ENCODE measurements around the gene SYNC. TPM values are rescaled to one million over a fixed set of nuclear protein-coding genes. Genes with fewer than 3 reads are reported as not detected.

Gene SYNC
- total RNA-seq, 3 donors from 2014 or later, result 14.3 to 19.2 (median 14.6) TPM

GRCh38 chr1:32696041-32696440 lies 6.5 kb downstream of the SYNC start:
- DNase-seq (peak in 1 of 3 donors; percentile 7), ATAC-seq (no peak)
- Histone ChIP-seq H3K36me3 (ENCODE audit: low read depth) (no peaks in the 10 kb centered on the region), H3K4me1 (ENCODE audit: low read depth) (no peaks in the 10 kb centered on the region), H3K4me3 (no peak overlapping the region), H3K9me3 (no peaks in the 10 kb centered on the region)
- intact Hi-C loops (cut with DNase I, micrococcal nuclease), result no loop called here
- no peak for TF ChIP-seq CTCF (IDR thresholded peaks at IDR 0.05)

GRCh38 chr1:32695098-32695904 lies 7.3 kb downstream of the SYNC start:
- Histone ChIP-seq H3K36me3 (ENCODE audit: low read depth) (no peaks in the 10 kb centered on the region), H3K4me3 (no peak overlapping the region), H3K9me3 (no peaks in the 10 kb centered on the region), H3K4me1 (ENCODE audit: low read depth) (no peaks in the 10 kb centered on the region)
- ATAC-seq (peak; percentile 59), DNase-seq (peak; percentile 55 to 76 (median 67))
- TF ChIP-seq CTCF (IDR thresholded peaks at IDR 0.05), result no peak
- intact Hi-C loops (cut with DNase I, micrococcal nuclease), result no loop called here

GRCh38 chr1:32693455-32694174 lies 9.0 kb downstream of the SYNC start:
- no peaks in the 10 kb centered on the region for H3K9me3 ChIP-seq
- TF ChIP-seq CTCF (IDR thresholded peaks at IDR 0.05), result no peak
- H3K4me3 ChIP-seq, result no peak overlapping the region
- H3K4me1 ChIP-seq (ENCODE audit: low read depth), result no peaks in the 10 kb centered on the region
- DNase-seq (peak in 1 of 3 donors; percentile 8), ATAC-seq (no peak)
- H3K36me3 ChIP-seq (ENCODE audit: low read depth), result no peaks in the 10 kb centered on the region
- intact Hi-C loops (cut with DNase I, micrococcal nuclease), result no loop called here

GRCh38 chr1:32686387-32686786 lies 16.2 kb downstream of the SYNC start:
- H3K4me3 ChIP-seq, result no peak overlapping the region
- H3K9me3 ChIP-seq, result no peaks in the 10 kb centered on the region
- no peaks in the 10 kb centered on the region for H3K36me3 ChIP-seq (ENCODE audit: low read depth)
- peaks cover 21% of the 10 kb centered on the region for H3K4me1 ChIP-seq (ENCODE audit: low read depth)
- ATAC-seq (no peak), DNase-seq (no peak)
- intact Hi-C loops (cut with DNase I, micrococcal nuclease), result no loop called here
- no peak for TF ChIP-seq CTCF (IDR thresholded peaks at IDR 0.05)

GRCh38 chr1:32685498-32685897 lies 17.1 kb downstream of the SYNC start:
- peaks cover 2% of the 10 kb centered on the region for H3K36me3 ChIP-seq (ENCODE audit: low read depth)
- TF ChIP-seq CTCF (IDR thresholded peaks at IDR 0.05), result no peak
- no peak for ATAC-seq

More at GRCh38 chr1:32685498-32685897, 17.1 kb downstream of the SYNC start:
- H3K4me1 ChIP-seq (ENCODE audit: low read depth), result peaks cover 26% of the 10 kb centered on the region
- H3K4me3 ChIP-seq, result no peak overlapping the region
- no peak for DNase-seq
- intact Hi-C loops (cut with DNase I, micrococcal nuclease), result no loop called here
- H3K9me3 ChIP-seq, result no peaks in the 10 kb centered on the region
